Glutamatergic neuron (in vitro differentiated cells): ENCODE measurements around the gene AGTR1. TPM values are rescaled to one million over a fixed set of nuclear protein-coding genes. Genes with fewer than 3 reads are reported as not detected.

Experiments used
- DNase-seq: peaks from one replicate; pipeline ENCODE4 v3.0.0; 2022
- H3K27ac Mint-ChIP-seq: one replicate; pipeline ENCODE4 v1.8.0; 2020; ENCODE audit warnings: mild to moderate bottlenecking, mixed read lengths, inconsistent platforms; ENCODE audit not compliant: unreplicated experiment
- H3K27me3 Mint-ChIP-seq: one replicate; pipeline ENCODE4 v1.8.0; 2020; ENCODE audit warnings: mild to moderate bottlenecking, moderate library complexity, mixed read lengths, inconsistent platforms; ENCODE audit not compliant: unreplicated experiment
- H3K36me3 Mint-ChIP-seq: one replicate; pipeline ENCODE4 v1.8.0; 2020; ENCODE audit warnings: mild to moderate bottlenecking, mixed read lengths, inconsistent platforms; ENCODE audit not compliant: unreplicated experiment
- H3K4me1 Mint-ChIP-seq: one replicate; pipeline ENCODE4 v1.8.0; 2020; ENCODE audit warnings: mild to moderate bottlenecking, low read depth, mixed read lengths, inconsistent platforms; ENCODE audit not compliant: unreplicated experiment
- H3K4me3 Mint-ChIP-seq: one replicate; pipeline ENCODE4 v1.8.0; 2020; ENCODE audit warnings: mild to moderate bottlenecking, mixed read lengths, inconsistent platforms; ENCODE audit not compliant: unreplicated experiment
- H3K9me3 Mint-ChIP-seq: one replicate; pipeline ENCODE4 v1.8.0; 2020; ENCODE audit warnings: mild to moderate bottlenecking, moderate library complexity, mixed read lengths, inconsistent platforms; ENCODE audit not compliant: unreplicated experiment
- CTCF ChIP-seq: fragments of 200-600 bp; sonication (generic); IDR thresholded peaks from one replicate; pipeline ENCODE4 v1.5.0; 2021; ENCODE audit not compliant: partially characterized antibody, unreplicated experiment
- total RNA-seq: library from RNA; stranded (reverse); fragmentation: NEBNext Ultra II Directional; extraction: Animal tissue kit (Norgen Biotek cat#: 25700); gene quantifications from one replicate; pipeline ENCODE4 v1.2.1, GENCODE V29; 2021; ENCODE audit not compliant: unreplicated experiment

Gene AGTR1
- total RNA-seq, 1 donor from 2014 or later = not detected

- no peaks in the 10 kb centered on the region for H3K9me3 Mint-ChIP-seq
- H3K4me1 Mint-ChIP-seq = no peaks in the 10 kb centered on the region
- H3K27ac Mint-ChIP-seq = no peak overlapping the region
- no peak for DNase-seq
- no peak for TF ChIP-seq CTCF
- H3K4me3 Mint-ChIP-seq = no peak overlapping the region
- no peaks in the 10 kb centered on the region for H3K27me3 Mint-ChIP-seq
- H3K36me3 Mint-ChIP-seq = no peaks in the 10 kb centered on the region
Measured at GRCh38 chr3:148728753-148729152, 31.1 kb downstream of the AGTR1 start.

- DNase-seq = no peak
- Mint-ChIP-seq H3K27me3 (no peaks in the 10 kb centered on the region), H3K27ac (no peak overlapping the region), H3K4me3 (no peak overlapping the region), H3K36me3 (no peaks in the 10 kb centered on the region), H3K4me1 (no peaks in the 10 kb centered on the region), H3K9me3 (no peaks in the 10 kb centered on the region)
- TF ChIP-seq CTCF = no peak
Measured at GRCh38 chr3:148729476-148730055, 31.9 kb downstream of the AGTR1 start.

- Mint-ChIP-seq H3K4me3 (no peak overlapping the region), H3K36me3 (no peaks in the 10 kb centered on the region), H3K9me3 (no peaks in the 10 kb centered on the region), H3K27me3 (no peaks in the 10 kb centered on the region), H3K4me1 (no peaks in the 10 kb centered on the region), H3K27ac (no peak overlapping the region)
- no peak for DNase-seq
- no peak for TF ChIP-seq CTCF
Measured at GRCh38 chr3:148730676-148731075, 33.0 kb downstream of the AGTR1 start.

GRCh38 chr3:148735597-148735996, 37.9 kb downstream of the AGTR1 start:
- DNase-seq = no peak
- Mint-ChIP-seq H3K4me1 (no peaks in the 10 kb centered on the region), H3K4me3 (no peak overlapping the region), H3K27me3 (no peaks in the 10 kb centered on the region), H3K36me3 (no peaks in the 10 kb centered on the region), H3K9me3 (no peaks in the 10 kb centered on the region), H3K27ac (no peak overlapping the region)
- TF ChIP-seq CTCF = no peak

GRCh38 chr3:148736086-148736485, 38.4 kb downstream of the AGTR1 start:
- H3K27me3 Mint-ChIP-seq = no peaks in the 10 kb centered on the region
- no peaks in the 10 kb centered on the region for H3K36me3 Mint-ChIP-seq
- no peak for DNase-seq
- no peak for TF ChIP-seq CTCF
- no peak overlapping the region for H3K27ac Mint-ChIP-seq
- no peak overlapping the region for H3K4me3 Mint-ChIP-seq
- H3K4me1 Mint-ChIP-seq = no peaks in the 10 kb centered on the region
- H3K9me3 Mint-ChIP-seq = no peaks in the 10 kb centered on the region
